Right renal cortex interstitium (tissue), 3 donors: Measurements from ENCODE around the gene UROC1. TPM values are rescaled to one million over a fixed set of nuclear protein-coding genes. Genes with fewer than 3 reads are reported as not detected.

Experiments
- DNase-seq, 3 donors: peaks; one replicate each; pipeline ENCODE4 v3.0.0-alpha.2; 2013; ENCODE audit warnings: low read depth in 3 of 3, low spot score in 2 of 3
- polyA plus RNA-seq, 3 donors: library from polyadenylated mRNA; unstranded; fragments of 120-200 nt; gene quantifications; one replicate each; pipeline ENCODE4 v1.2.1, GENCODE V29; 2013; ENCODE audit not compliant: insufficient read length in 3 of 3

Gene UROC1
- polyA plus RNA-seq, 3 donors: 0.04 to 0.11 (median 0.07) TPM

GRCh38 chr3:126481808-126482502 lies 35.6 kb downstream of the UROC1 start:
- DNase-seq: no peak

GRCh38 chr3:126480861-126481260 lies 36.7 kb downstream of the UROC1 start:
- no peak for DNase-seq

GRCh38 chr3:126480206-126480605 lies 37.4 kb downstream of the UROC1 start:
- DNase-seq: no peak

- DNase-seq: no peak
These were observed 37.9 kb downstream of the UROC1 start for GRCh38 chr3:126479642-126480041.

GRCh38 chr3:126478581-126479310 lies 38.8 kb downstream of the UROC1 start:
- DNase-seq: no peak

DNA sequence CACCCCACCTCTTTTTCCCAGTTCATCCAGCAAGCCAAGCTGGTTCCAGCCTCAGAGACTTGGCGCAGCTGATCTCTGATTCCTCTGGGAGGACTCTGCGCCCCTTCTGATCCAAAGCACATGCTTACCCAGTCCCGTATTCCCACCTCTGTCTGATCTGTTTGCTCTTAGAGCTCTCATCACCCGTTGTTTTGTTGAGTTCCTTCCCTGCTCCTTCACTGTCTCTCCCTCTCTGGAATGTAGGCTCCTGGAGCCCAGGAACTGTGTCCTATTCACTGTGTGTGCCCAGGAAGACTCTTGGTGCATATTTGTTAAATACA lies 40.6 kb downstream of the UROC1 start:
- DNase-seq: no peak

GRCh38 chr3:126476166-126477060 lies 41.2 kb downstream of the UROC1 start:
- peak in 2 of 3 donors; percentile 38 to 47 for DNase-seq

- peak; percentile 72 to 90 (median 86) for DNase-seq
These were observed 42.0 kb downstream of the UROC1 start, which contains the start of gene ZXDC for GRCh38 chr3:126475413-126476114. Gene ZXDC (minus strand): TSS chr3:126475891. CDS start chr3:126475865, 26 bp downstream.

GRCh38 chr3:126474498-126475412 lies 42.8 kb downstream of the UROC1 start:
- DNase-seq: peak in 1 of 3 donors; percentile 23

- DNase-seq: no peak
These were observed 44.0 kb downstream of the UROC1 start for GRCh38 chr3:126473292-126474168.

GRCh38 chr3:126472277-126473006 lies 45.1 kb downstream of the UROC1 start:
- DNase-seq: no peak

GRCh38 chr3:126469479-126469878 lies 48.1 kb downstream of the UROC1 start:
- no peak for DNase-seq

- DNase-seq: no peak
These were observed 49.3 kb downstream of the UROC1 start for GRCh38 chr3:126468028-126468891.

DNA sequence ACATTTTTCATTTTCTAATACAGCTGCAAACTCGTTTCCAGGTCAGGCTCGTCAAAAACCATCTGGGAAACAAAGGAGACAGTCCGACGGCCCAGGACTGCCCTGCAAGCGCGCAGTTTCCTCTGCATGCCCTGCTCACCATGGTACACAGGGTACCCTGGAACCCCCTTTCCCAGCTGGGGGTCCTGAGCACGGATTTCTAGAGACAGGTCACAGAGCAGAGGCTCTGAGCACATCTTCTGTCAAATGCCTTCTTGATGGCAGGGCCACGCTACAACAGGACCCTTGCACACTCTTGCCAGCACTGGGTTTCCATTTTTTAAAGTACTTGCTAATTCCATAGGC lies 50.0 kb downstream of the UROC1 start:
- DNase-seq: no peak

GRCh38 chr3:126466886-126467610 lies 50.5 kb downstream of the UROC1 start:
- DNase-seq: no peak

DNA sequence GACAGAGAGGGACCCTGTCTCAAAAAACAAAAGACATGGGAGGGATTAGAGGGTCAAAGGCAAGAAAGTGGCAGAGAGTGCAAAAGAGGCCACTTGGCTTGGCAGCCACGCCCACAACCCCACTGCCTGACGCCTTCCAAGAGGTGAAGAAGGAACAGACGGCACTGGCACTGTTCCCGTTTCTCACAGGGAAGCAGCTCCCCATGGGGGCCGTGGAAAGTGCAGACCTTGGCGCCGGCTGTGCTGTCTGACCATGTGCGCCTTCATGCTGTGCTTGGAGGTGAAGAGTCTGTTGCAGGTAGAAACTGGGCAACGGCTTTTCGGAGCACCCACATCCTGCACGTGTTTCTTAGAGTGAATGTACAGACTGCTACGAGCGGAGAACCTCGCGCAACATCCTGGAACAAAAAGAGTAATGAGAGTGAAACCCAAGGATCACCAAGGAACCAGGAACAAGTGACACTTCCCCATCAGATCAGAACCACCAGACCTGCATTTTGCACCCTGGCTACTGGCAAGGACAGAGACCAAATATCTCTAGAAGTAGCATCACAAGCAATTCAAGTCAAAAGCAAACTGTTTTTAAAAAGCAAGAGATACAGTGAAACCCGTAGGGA lies 51.5 kb downstream of the UROC1 start:
- no peak for DNase-seq
